Ovary (tissue), 9 donors: ENCODE results near the gene ITIH2. TPM values are rescaled to one million over a fixed set of nuclear protein-coding genes. Genes with fewer than 3 reads are reported as not detected.
"Not testable (repeated sequence)": the region's sequence is repeated elsewhere in the genome, so short reads cannot be mapped to it uniquely, and the experiment has no call there.

Source experiments
- DNase-seq, 5 donors: peaks; one replicate each; pipeline ENCODE4 v3.0.0-alpha.2; 2019 to 2020
- H3K27ac ChIP-seq, 2 donors: fragments of 200-600 bp; one replicate each; pipeline versions ENCODE4 v1.5.1 to v1.8.0; 2019 to 2022
- H3K27me3 ChIP-seq: fragments of 200-600 bp; one replicate; pipeline ENCODE4 v1.8.0; 2022
- H3K36me3 ChIP-seq: fragments of 200-600 bp; sonication (generic); one replicate; pipeline ENCODE4 v1.5.1; 2019
- H3K4me1 ChIP-seq: one replicate; pipeline ENCODE4 v1.8.1; 2013; ENCODE audit warnings: mild to moderate bottlenecking, moderate library complexity; ENCODE audit not compliant: insufficient read depth
- H3K4me3 ChIP-seq: fragments of 200-600 bp; sonication (generic); one replicate; pipeline ENCODE4 v1.5.1; 2017
- H3K9me3 ChIP-seq, 2 donors: fragments of 200-600 bp in 1 of 2; sonication (generic) in 1 of 2; one replicate each; pipeline versions ENCODE4 v1.5.1 to v1.8.1; 2013 to 2019; ENCODE audit warnings: mild to moderate bottlenecking in 1 of 2, moderate library complexity in 1 of 2
- CTCF ChIP-seq, 3 donors: fragments of 450-650 bp in 2 of 3; fragments of 200-600 bp in 1 of 3; IDR thresholded peaks; one replicate each; pipeline versions ENCODE4 v1.5.1 to v1.8.0; 2016 to 2022; ENCODE audit warnings: antibody characterized with exemption in 3 of 3, mild to moderate bottlenecking in 1 of 3
- EP300 ChIP-seq: sonication (generic); formaldehyde crosslinking; IDR thresholded peaks from one replicate; pipeline ENCODE4 v1.6.1; 2017; ENCODE audit warnings: antibody characterized with exemption
- POLR2A ChIP-seq: fragments of 450-650 bp; IDR thresholded peaks from one replicate; pipeline ENCODE4 v1.6.1; 2017; ENCODE audit warnings: antibody characterized with exemption, mild to moderate bottlenecking, moderate library complexity
- WGBS, 3 donors: extraction: QIAGEN DNeasy Blood & Tissue Kit in 1 of 3; methylation state at CpG; one replicate each; pipeline versions ENCODE4 v1.1.5 to v1.1.7; 2013 to 2017; 5-methylcytosine and 5-hydroxymethylcytosine counted together
- intact Hi-C, 4 donors: fragments of 100-400 bp; cut with DNase I; formaldehyde crosslinking; loops; one replicate each; pipeline versions ENCODE4 v1.11.0 to v1.15.1; 2022 to 2023
- polyA plus RNA-seq, 2 donors: library from polyadenylated mRNA; stranded (reverse); fragments of 200-250 nt in 1 of 2; fragments of 350-450 nt in 1 of 2; fragmentation: Illumina TruSeq in 1 of 2; extraction: RNeasy Lipid Tissue Mini Kit (QIAGEN cat#74804) in 1 of 2; gene quantifications; one replicate each; pipeline ENCODE4 v1.2.3, GENCODE V29; 2013 to 2014
- total RNA-seq, 7 donors: library from RNA; depleted of rRNA in 2 of 7; stranded (reverse); fragments of >200 nt in 2 of 7; fragmentation: NEBNext Ultra II Directional in 3 of 7; extraction: Animal tissue kit (Norgen Biotek cat#: 25700) in 3 of 7; gene quantifications; one replicate each; pipeline versions ENCODE4 v1.1.0 to v1.2.4, GENCODE V29; 2016 to 2023
- donor health status: DM: no; HTN: no; CAD: no; lungs with moderate emphysema.
- donor health status: DM: no; HTN: no; CAD: no.
- donor health status: Bipolar disorder and iron deficiency.
- donor health status: DM: yes; HTN: yes; CAD: no.
- donor health status: DM: no; HTN: no; CAD: no.
- donor health status: DM: yes; HTN: yes; CAD: no.

Gene ITIH2
- total and polyA plus RNA-seq, 9 donors, result 0.02 to 1.2 (median 0.22) TPM; not detected in 4

- TF ChIP-seq POLR2A (no peak), CTCF (IDR thresholded peaks at IDR 0.05) (no peak), EP300 (no peak)
- intact Hi-C loops, result no loop called here
- Histone ChIP-seq H3K27ac (no peak overlapping the region), H3K4me3 (peak overlapping the region; percentile 40), H3K36me3 (no peaks in the 10 kb centered on the region), H3K27me3 (no peaks in the 10 kb centered on the region), H3K4me1 (peaks cover 8% of the 10 kb centered on the region), H3K9me3 (no peaks in the 10 kb centered on the region)
- DNase-seq, result peak in 4 of 5 donors; percentile 17 to 63 (median 42)
- WGBS, 3 donors, result 1 to 5% (median 2%) methylated on average over 17 to 43 of the region's 44 CpGs
Measured at GRCh38 chr10:7667262-7668141, 35.6 kb upstream of the ITIH2 start.

GRCh38 chr10:7670157-7670556, 33.0 kb upstream of the ITIH2 start:
- 67 to 71% (median 70%) methylated on average over 3 of the region's 3 CpGs for WGBS, 3 donors
- peaks cover 8% of the 10 kb centered on the region for H3K4me1 ChIP-seq
- intact Hi-C loops, result no loop called here
- H3K27ac ChIP-seq, result no peak overlapping the region
- H3K9me3 ChIP-seq, result no peaks in the 10 kb centered on the region
- no peak for DNase-seq
- H3K4me3 ChIP-seq, result no peak overlapping the region
- TF ChIP-seq POLR2A, result no peak
- TF ChIP-seq CTCF (IDR thresholded peaks at IDR 0.05), result no peak
- TF ChIP-seq EP300, result no peak
- H3K27me3 ChIP-seq, result no peaks in the 10 kb centered on the region
- H3K36me3 ChIP-seq, result no peaks in the 10 kb centered on the region

- Histone ChIP-seq H3K36me3 (no peaks in the 10 kb centered on the region), H3K9me3 (no peaks in the 10 kb centered on the region), H3K27me3 (no peaks in the 10 kb centered on the region), H3K4me1 (peaks cover 3% of the 10 kb centered on the region), H3K27ac (no peak overlapping the region), H3K4me3 (no peak overlapping the region)
- DNase-seq, result no peak
- intact Hi-C loops, result no loop called here
- WGBS, 3 donors, result 64 to 83% (median 71%) methylated on average over 23 of the region's 23 CpGs
- TF ChIP-seq POLR2A (no peak), CTCF (IDR thresholded peaks at IDR 0.05) (no peak), EP300 (no peak)
Measured at GRCh38 chr10:7672341-7673134, 30.6 kb upstream of the ITIH2 start.

- Histone ChIP-seq H3K4me3 (no peak overlapping the region), H3K4me1 (no peaks in the 10 kb centered on the region), H3K27ac (no peak overlapping the region), H3K9me3 (no peaks in the 10 kb centered on the region), H3K27me3 (no peaks in the 10 kb centered on the region), H3K36me3 (no peaks in the 10 kb centered on the region)
- TF ChIP-seq POLR2A (no peak), CTCF (IDR thresholded peaks at IDR 0.05) (no peak)
- WGBS, 3 donors, result 74 to 82% (median 79%) methylated on average over 1 of the region's 1 CpG
- intact Hi-C loops, result no loop called here
- no peak for DNase-seq
Measured at GRCh38 chr10:7679256-7679655, 23.9 kb upstream of the ITIH2 start.

GRCh38 chr10:7680078-7680477, 23.0 kb upstream of the ITIH2 start:
- intact Hi-C loops, H3K9me3 ChIP-seq, H3K4me3 ChIP-seq, H3K4me1 ChIP-seq, DNase-seq, H3K36me3 ChIP-seq, H3K27ac ChIP-seq, H3K27me3 ChIP-seq: not testable (repeated sequence)
- WGBS, 3 donors, result 72 to 77% (median 74%) methylated on average over 5 of the region's 5 CpGs
